ENCODE measurements around the gene LRFN2. TPM values are rescaled to one million over a fixed set of nuclear protein-coding genes. Genes with fewer than 3 reads are reported as not detected.

LRFN2 gene
- 0.02 and 0.13 TPM in 2 replicates for polyA plus RNA-seq (2012; rRNA removed)
- polyA plus RNA-seq (2012; cell fraction: cytosol; rRNA removed): 0.05 and 0.18 TPM in 2 replicates
- 0.06 and 0.15 TPM in 2 replicates for polyA plus RNA-seq (2012; cell fraction: nucleus; rRNA removed)

DNA sequence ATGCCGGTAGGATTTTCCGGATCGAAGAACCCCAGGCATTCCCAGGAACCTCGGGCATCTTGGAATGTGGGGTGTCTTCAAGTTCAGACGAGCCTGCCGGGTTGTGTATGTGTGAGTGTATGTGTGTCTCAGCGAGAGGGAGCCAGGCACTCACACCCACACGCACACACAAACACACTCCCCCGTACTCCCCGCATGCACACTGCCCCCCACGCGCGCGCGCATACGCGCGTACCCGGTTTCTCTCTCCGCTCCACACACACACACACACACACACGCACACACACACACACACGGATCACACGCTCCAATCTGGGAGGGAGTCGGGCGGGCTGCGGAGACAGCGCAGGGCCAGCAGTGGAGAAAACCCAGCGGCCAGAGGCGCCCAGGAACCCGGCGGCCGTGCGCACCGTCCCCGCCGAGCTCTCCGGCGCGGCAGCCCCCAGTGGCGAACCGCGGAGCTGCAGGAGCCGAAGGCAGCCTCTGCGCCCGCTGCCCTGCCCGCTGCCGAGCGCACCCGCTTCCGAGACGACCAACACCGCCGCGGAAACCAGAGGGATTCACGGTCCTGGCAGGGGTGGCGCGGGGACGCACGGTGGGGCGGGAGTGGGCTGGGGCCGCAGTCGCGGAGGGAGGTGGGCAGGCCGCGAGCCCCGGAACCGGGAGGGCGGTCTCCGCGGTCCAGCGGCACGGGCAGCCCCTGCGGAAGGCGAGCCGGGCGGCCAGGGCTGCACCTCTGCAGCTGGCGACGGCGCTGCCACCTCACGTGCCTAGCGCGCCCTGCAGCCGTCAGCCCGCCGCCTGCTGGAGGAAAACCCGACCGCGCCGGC is at the start of gene LRFN2:
TSS of gene LRFN2 (minus strand) at position 125 of the 830 bp plus-strand sequence.
- H3K9me2 ChIP-seq: no peaks in the 10 kb centered on the region
- DNase-seq: peak; percentile 92
- peaks cover 20% of the 10 kb centered on the region; the same call in 1 of the 2 replicates for H3K27me3 ChIP-seq (ENCODE audit: insufficient read depth)
- H3K79me2 ChIP-seq (ENCODE audit: insufficient read depth): no peaks in the 10 kb centered on the region
- H3K9ac ChIP-seq: no peak within 1 kb of the TSS
- H2AFZ ChIP-seq (ENCODE audit: low read depth): peak within 1 kb of the TSS; percentile 76; the same call in 1 of the 2 replicates
- peaks cover 0 to 38% of the 10 kb centered on the region in 2 experiments; a peak in 1 of 4 replicates for H3K4me1 ChIP-seq (ENCODE audit: control insufficient read depth in 1 of 2, insufficient read depth in 2 of 2, low read depth in 1 of 2, low read length in 1 of 2)
- ChIA-PET CTCF (interaction anchor here (0.5 to 5.4 kb wide), 98 partner anchors 8 to 623 kb away, joined by 3 to 65 read pairs (median 4); no protein-coding TSS in a partner anchor), POLR2A (interaction anchor here (0.6 to 1.2 kb wide), 4 partner anchors 77 to 524 kb away, joined by 3 to 4 read pairs (median 4); no protein-coding TSS in a partner anchor)
- peak within 1 kb of the TSS; percentile 48 to 61 for H3K4me3 ChIP-seq (ENCODE audit: low read depth in 2 of 2, low read length in 1 of 2)
- no peaks in the 10 kb centered on the region for H3F3A ChIP-seq (replicated peaks; ENCODE audit: insufficient read depth)
- H4K20me1 ChIP-seq (ENCODE audit: insufficient read depth): no peaks in the 10 kb centered on the region
- no peaks in the 10 kb centered on the region for H3K9me3 ChIP-seq
- peak within 1 kb of the TSS; percentile 82 for H3K4me2 ChIP-seq
- H3K27ac ChIP-seq (ENCODE audit: low read depth in 2 of 2, low read length in 1 of 2): peak within 1 kb of the TSS in 1 of 2 experiments; percentile 82; a peak in 2 of 4 replicates
- no peaks in the 10 kb centered on the region for H3K36me3 ChIP-seq (replicated peaks in 1 of 2; ENCODE audit: control insufficient read depth in 1 of 2, insufficient read depth in 2 of 2, low read length in 1 of 2)
- TF ChIP-seq GATA2 (CRISPR knock-in tag; IDR thresholded peaks at IDR 0.05) (peak; percentile 4; the same call in 1 of the 2 replicates), MXI1 (IDR thresholded peaks at IDR 0.05; ENCODE audit: low read depth, low read length) (peak; percentile 40), SMC3 (IDR thresholded peaks at IDR 0.05; ENCODE audit: low read depth, low read length) (no peak; the same call in 1 of the 2 replicates), RAD21 (IDR thresholded peaks at IDR 0.05; ENCODE audit: low read length) (peak; percentile 62), FOXJ3 (CRISPR knock-in tag; IDR thresholded peaks at IDR 0.05) (peak; percentile 15; the same call in 1 of the 2 replicates), RCOR1 (IDR thresholded peaks at IDR 0.05; ENCODE audit: low read length) (0 out of 2 replicates have a peak, but pooled peaks have one; percentile 15)
- TF ChIP-seq, protein P1, sequence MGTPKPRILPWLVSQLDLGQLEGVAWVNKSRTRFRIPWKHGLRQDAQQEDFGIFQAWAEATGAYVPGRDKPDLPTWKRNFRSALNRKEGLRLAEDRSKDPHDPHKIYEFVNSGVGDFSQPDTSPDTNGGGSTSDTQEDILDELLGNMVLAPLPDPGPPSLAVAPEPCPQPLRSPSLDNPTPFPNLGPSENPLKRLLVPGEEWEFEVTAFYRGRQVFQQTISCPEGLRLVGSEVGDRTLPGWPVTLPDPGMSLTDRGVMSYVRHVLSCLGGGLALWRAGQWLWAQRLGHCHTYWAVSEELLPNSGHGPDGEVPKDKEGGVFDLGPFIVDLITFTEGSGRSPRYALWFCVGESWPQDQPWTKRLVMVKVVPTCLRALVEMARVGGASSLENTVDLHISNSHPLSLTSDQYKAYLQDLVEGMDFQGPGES (IDR thresholded peaks at IDR 0.05; ENCODE audit: low read depth, low read length): no peak
- TF ChIP-seq, protein P2, sequence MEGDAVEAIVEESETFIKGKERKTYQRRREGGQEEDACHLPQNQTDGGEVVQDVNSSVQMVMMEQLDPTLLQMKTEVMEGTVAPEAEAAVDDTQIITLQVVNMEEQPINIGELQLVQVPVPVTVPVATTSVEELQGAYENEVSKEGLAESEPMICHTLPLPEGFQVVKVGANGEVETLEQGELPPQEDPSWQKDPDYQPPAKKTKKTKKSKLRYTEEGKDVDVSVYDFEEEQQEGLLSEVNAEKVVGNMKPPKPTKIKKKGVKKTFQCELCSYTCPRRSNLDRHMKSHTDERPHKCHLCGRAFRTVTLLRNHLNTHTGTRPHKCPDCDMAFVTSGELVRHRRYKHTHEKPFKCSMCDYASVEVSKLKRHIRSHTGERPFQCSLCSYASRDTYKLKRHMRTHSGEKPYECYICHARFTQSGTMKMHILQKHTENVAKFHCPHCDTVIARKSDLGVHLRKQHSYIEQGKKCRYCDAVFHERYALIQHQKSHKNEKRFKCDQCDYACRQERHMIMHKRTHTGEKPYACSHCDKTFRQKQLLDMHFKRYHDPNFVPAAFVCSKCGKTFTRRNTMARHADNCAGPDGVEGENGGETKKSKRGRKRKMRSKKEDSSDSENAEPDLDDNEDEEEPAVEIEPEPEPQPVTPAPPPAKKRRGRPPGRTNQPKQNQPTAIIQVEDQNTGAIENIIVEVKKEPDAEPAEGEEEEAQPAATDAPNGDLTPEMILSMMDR (IDR thresholded peaks at IDR 0.05): peak; percentile 58
- 3% methylated on average over 21 of the region's 89 CpGs for WGBS (ENCODE audit: low lambda C conversion rate)

DNA sequence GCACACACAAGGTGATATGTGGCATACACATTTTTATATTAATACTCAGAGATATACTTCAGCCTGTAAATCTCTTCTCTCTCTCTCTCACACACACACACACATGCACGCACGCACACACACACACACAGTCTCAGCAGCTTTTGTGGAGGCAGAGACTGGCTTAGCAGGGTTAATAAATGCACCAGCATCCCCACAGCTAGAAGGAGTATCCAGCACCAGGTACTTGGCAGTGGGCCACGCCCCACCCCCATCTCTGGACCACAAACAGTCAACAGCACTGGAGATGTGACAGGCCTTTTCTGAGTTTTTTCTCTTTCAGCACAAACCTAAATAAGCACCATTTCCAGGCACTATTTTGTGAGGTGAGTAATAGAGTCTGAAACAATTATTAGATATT is 47.3 kb upstream of the LRFN2 start:
- Histone ChIP-seq H3F3A (replicated peaks; ENCODE audit: insufficient read depth) (no peaks in the 10 kb centered on the region), H3K9ac (no peak overlapping the region), H2AFZ (ENCODE audit: low read depth) (no peak overlapping the region), H3K27ac (ENCODE audit: low read depth in 2 of 2, low read length in 1 of 2) (peak overlapping the region in 1 of 2 experiments; percentile 93; a peak in 2 of 4 replicates), H3K4me1 (ENCODE audit: control insufficient read depth in 1 of 2, insufficient read depth in 2 of 2, low read depth in 1 of 2, low read length in 1 of 2) (peaks cover 0 to 58% of the 10 kb centered on the region in 2 experiments; a peak in 2 of 4 replicates), H3K79me2 (ENCODE audit: insufficient read depth) (no peaks in the 10 kb centered on the region), H4K20me1 (ENCODE audit: insufficient read depth) (no peaks in the 10 kb centered on the region), H3K4me3 (ENCODE audit: low read depth in 2 of 2, low read length in 1 of 2) (no peak overlapping the region), H3K27me3 (ENCODE audit: insufficient read depth) (no peaks in the 10 kb centered on the region), H3K9me2 (no peaks in the 10 kb centered on the region), H3K4me2 (no peak overlapping the region), H3K36me3 (replicated peaks in 1 of 2; ENCODE audit: control insufficient read depth in 1 of 2, insufficient read depth in 2 of 2, low read length in 1 of 2) (no peaks in the 10 kb centered on the region), H3K9me3 (no peaks in the 10 kb centered on the region)
- POLR2A ChIA-PET: no interaction called here
- CTCF ChIA-PET: interaction anchor here (0.9 to 1.8 kb wide), 4 partner anchors 11 to 393 kb away, joined by 3 to 6 read pairs (median 4); partner anchors contain the start of gene LRFN2
- 48% methylated on average over 3 of the region's 3 CpGs for WGBS (ENCODE audit: low lambda C conversion rate)
- peak; percentile 69 for DNase-seq
- TF ChIP-seq, protein P3, sequence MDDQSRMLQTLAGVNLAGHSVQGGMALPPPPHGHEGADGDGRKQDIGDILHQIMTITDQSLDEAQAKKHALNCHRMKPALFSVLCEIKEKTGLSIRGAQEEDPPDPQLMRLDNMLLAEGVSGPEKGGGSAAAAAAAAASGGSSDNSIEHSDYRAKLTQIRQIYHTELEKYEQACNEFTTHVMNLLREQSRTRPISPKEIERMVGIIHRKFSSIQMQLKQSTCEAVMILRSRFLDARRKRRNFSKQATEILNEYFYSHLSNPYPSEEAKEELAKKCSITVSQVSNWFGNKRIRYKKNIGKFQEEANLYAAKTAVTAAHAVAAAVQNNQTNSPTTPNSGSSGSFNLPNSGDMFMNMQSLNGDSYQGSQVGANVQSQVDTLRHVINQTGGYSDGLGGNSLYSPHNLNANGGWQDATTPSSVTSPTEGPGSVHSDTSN (IDR thresholded peaks at IDR 0.05): no peak
- TF ChIP-seq, protein P4, sequence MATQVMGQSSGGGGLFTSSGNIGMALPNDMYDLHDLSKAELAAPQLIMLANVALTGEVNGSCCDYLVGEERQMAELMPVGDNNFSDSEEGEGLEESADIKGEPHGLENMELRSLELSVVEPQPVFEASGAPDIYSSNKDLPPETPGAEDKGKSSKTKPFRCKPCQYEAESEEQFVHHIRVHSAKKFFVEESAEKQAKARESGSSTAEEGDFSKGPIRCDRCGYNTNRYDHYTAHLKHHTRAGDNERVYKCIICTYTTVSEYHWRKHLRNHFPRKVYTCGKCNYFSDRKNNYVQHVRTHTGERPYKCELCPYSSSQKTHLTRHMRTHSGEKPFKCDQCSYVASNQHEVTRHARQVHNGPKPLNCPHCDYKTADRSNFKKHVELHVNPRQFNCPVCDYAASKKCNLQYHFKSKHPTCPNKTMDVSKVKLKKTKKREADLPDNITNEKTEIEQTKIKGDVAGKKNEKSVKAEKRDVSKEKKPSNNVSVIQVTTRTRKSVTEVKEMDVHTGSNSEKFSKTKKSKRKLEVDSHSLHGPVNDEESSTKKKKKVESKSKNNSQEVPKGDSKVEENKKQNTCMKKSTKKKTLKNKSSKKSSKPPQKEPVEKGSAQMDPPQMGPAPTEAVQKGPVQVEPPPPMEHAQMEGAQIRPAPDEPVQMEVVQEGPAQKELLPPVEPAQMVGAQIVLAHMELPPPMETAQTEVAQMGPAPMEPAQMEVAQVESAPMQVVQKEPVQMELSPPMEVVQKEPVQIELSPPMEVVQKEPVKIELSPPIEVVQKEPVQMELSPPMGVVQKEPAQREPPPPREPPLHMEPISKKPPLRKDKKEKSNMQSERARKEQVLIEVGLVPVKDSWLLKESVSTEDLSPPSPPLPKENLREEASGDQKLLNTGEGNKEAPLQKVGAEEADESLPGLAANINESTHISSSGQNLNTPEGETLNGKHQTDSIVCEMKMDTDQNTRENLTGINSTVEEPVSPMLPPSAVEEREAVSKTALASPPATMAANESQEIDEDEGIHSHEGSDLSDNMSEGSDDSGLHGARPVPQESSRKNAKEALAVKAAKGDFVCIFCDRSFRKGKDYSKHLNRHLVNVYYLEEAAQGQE (IDR thresholded peaks at IDR 0.05; ENCODE audit: low read depth, low read length): no peak
- peak; percentile 21 for TF ChIP-seq RAD21 (IDR thresholded peaks at IDR 0.05; ENCODE audit: low read length)
- peak; percentile 61; the same call in 1 of the 2 replicates for TF ChIP-seq RCOR1 (IDR thresholded peaks at IDR 0.05; ENCODE audit: low read length)
- no peak for TF ChIP-seq FOXM1 (IDR thresholded peaks at IDR 0.05; ENCODE audit: low read depth)
- no peak for TF ChIP-seq NRF1 (IDR thresholded peaks at IDR 0.05; ENCODE audit: low read depth, low read length)
- no peak for TF ChIP-seq TEAD4 (IDR thresholded peaks at IDR 0.05; ENCODE audit: borderline replicate concordance, insufficient read depth)
